GM12864 (cell line): ENCODE measurements around the gene HELZ2.

ENCODE experiments used
- DNase-seq: peaks from one replicate; pipeline ENCODE4 v3.0.0-alpha.2; 2011; ENCODE audit warnings: low read depth
- H3K4me3 ChIP-seq: 2 replicates; pipeline ENCODE4 v1.5.1; 2011; ENCODE audit warnings: mild to moderate bottlenecking, low read depth, low read length, control low read depth
- TF ChIP-seq, protein P1 (sequence below): IDR thresholded peaks from 2 replicates; pipeline ENCODE4 v1.5.1; 2011; ENCODE audit warnings: low read depth, mild to moderate bottlenecking, moderate library complexity, low read length, control low read depth, inconsistent platforms; ENCODE audit errors: missing control alignments

Gene HELZ2

DNA sequence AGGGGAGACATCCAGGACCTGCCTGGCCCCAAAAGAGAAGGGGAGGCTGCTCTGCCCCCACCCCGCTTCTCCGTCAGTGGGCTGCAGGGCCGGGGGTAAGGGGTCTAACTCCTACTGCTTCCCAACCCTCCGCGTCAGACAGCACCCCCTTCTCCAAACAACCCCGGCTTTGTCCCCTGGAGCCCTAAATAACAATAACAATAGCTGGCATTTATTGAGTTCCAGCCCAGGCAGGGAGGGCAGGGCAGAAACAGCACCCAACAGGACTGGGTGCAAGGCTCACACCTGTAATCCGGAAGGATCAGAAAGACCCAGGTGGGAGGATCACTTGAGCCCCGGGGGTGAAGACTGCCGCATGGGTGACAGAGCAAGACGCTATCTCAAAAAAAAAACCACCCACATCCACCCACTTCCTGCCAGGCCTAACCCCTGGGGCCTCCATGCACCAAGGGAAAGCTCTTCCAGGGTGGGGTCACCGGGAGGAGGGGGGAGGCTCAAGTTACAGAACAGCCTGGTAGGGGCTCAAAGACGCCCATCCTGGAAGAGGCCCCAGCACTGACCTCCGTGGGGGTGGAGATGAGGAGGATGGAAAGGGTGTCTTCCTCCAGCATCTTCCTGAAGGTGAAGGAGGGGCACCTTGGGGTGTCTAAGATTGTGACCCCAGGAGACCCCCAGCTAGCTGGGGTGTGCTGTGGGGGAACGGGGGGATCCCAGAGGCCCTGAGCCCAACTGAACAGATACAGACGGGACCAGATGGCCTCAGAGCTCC, 21.4 kb downstream of the HELZ2 start:
- TF ChIP-seq, protein P1, sequence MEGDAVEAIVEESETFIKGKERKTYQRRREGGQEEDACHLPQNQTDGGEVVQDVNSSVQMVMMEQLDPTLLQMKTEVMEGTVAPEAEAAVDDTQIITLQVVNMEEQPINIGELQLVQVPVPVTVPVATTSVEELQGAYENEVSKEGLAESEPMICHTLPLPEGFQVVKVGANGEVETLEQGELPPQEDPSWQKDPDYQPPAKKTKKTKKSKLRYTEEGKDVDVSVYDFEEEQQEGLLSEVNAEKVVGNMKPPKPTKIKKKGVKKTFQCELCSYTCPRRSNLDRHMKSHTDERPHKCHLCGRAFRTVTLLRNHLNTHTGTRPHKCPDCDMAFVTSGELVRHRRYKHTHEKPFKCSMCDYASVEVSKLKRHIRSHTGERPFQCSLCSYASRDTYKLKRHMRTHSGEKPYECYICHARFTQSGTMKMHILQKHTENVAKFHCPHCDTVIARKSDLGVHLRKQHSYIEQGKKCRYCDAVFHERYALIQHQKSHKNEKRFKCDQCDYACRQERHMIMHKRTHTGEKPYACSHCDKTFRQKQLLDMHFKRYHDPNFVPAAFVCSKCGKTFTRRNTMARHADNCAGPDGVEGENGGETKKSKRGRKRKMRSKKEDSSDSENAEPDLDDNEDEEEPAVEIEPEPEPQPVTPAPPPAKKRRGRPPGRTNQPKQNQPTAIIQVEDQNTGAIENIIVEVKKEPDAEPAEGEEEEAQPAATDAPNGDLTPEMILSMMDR = no peak
- peak; percentile 65 for DNase-seq
- H3K4me3 ChIP-seq = no peak overlapping the region

DNA sequence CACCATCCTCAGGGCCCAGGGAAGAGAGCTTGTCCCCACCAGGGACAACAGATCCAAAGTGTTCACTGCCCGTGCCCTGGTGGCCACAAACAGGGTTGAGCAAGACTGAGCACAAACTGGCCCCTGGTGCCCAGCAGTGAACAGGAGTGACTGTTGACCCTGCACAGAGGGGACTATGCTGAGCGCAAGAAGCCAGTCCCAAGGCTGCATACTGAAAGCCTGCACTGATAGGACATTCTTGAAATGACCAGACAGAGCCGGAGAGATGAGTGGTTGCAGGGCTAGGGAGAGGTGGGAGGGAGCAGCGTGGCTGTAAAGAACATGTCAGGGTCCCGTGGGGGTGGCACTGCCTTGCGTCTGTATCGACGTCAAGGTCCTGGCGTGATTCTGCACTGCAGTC, 23.0 kb downstream of the HELZ2 start:
- no peak overlapping the region for H3K4me3 ChIP-seq
- DNase-seq = no peak
- TF ChIP-seq, protein P1 = no peak

DNA sequence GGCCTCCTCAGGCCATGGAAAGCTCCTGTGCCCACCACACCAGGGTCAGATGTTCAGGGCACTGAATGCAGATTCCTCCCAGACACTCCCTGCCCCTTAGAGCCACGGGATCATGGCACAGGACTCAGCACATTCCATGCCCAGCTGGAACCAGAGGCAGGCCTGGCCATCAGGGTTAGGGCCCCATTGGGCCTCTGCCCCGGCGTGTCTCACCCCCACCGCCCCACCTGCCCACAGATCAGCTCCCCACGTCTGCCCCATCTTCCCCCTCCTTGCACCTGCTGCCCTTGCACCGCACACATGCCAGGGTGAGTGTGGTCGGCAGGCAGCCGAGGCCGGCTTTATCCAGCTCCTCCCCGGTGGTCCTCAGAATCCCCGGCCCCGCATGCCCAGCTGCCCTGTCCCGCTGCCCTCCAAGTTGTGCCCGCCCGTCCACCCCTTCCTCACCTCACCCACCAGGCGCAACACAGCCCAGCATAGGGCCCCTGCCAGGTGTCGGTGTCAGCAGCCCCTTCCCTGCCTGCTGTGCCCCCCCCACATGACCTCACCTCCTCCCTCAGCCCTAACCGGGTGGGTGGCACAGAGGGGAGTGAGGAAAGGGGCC, 24.3 kb downstream of the HELZ2 start:
- no peak overlapping the region for H3K4me3 ChIP-seq

DNA sequence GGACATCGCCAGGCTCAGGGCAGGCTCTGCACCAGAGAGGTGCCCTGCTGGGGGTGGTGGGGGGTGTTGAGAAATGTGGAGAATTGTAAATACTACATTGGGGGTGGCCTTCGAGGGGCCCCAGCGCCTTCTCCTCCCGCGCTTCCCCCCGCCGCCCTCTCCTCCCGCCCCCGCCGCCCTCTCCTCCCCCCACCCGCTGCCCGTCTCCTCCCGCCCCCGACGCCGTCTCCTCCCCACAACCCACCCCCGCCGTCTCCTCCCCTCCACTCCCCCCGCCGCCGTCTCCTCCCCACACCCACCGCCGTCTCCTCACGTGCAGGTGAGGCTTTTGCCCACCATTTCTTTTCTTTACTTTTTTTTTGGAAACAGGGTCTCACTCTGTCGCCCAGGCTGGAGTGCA, 25.0 kb downstream of the HELZ2 start:
- no peak for DNase-seq
- TF ChIP-seq, protein P1 = no peak
- H3K4me3 ChIP-seq = no peak overlapping the region

More for the DNA sequence above, 24.3 kb downstream of the HELZ2 start:
- TF ChIP-seq, protein P1 = no peak
- DNase-seq = no peak

DNA sequence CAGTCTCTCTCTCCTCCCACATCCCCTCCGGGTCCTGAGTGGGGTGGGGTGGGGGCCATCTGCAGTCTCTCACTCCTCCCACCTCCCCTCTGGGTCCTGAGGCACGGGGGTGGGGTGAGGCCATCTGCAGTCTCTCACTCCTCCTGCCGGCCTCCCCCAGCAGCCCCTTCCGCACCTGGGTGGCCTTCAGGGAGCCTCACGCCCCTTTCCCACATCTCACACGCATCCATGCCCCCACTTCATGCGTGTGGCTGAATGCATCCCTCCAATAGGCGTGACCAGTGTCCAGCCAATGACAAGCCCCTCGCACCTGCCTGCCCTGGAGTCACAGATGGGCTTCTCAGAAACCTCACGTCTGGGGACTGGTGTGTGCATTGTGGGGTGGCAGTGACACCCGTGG, 25.5 kb downstream of the HELZ2 start:
- H3K4me3 ChIP-seq = no peak overlapping the region
- no peak for DNase-seq
- TF ChIP-seq, protein P1 = no peak

DNA sequence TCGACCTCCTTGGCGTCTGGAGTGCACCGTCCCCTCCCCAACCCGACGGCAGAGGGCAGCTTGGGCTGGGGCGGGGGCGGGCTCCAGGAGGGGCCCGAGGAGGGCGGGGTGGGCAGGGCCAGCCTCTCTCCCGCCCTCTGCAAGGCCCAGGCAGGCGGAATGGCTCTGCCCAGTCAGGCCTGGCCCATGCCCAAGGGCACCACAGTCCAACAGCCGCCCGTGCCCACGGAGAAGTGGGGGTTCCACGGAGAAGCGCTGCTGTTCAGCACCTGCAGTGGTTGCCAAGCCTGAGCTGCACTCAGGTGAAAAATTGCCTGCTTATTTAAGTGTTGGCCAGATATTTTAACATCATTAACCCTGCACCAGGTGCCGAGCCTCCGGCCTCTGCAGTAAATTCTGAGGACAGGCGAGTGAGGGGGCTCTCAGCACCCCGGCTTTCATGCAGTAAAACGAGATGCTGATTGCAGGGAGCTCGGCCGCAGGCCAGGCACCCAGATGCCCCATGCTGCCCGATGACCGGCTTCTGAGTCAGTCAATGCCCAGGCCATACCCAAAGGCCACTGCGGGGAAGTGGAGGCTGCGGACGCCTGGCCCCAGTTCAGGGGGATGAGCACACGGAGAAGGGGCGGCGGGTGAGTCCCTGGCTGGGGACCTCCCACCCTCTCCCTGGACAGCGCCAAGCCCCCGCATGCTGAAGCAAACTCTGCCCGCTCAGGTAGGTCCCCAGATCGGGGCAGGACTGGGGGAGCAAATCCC, 26.1 kb downstream of the HELZ2 start, which contains the start of gene SRMS:
Gene SRMS (minus strand): TSS at position 25 of the 756 bp plus-strand sequence. CDS start 286 bp downstream, outside the sequence.
- H3K4me3 ChIP-seq = no peak within 1 kb of the TSS
- no peak for DNase-seq

More for the DNA sequence above, 26.1 kb downstream of the HELZ2 start, which contains the start of gene SRMS:
- TF ChIP-seq, protein P1 = no peak
